CD4-positive, alpha-beta T cell treated with Interleukin-15 for 4 hours (primary cell): ENCODE data around the gene SDCBP2.

Source experiments
- DNase-seq: peaks from one replicate; pipeline ENCODE4 v3.0.0-alpha.2; 2020; ENCODE audit warnings: low spot score

Gene SDCBP2

GRCh38 chr20:1296117-1296610 lies 32.8 kb downstream of the SDCBP2 start:
- DNase-seq = no peak

- no peak for DNase-seq
Observed at GRCh38 chr20:1295276-1295930, 33.5 kb downstream of the SDCBP2 start.

- no peak for DNase-seq
Observed at GRCh38 chr20:1294497-1294896, 34.4 kb downstream of the SDCBP2 start.

- no peak for DNase-seq
Observed at GRCh38 chr20:1293641-1294379, 35.1 kb downstream of the SDCBP2 start.

GRCh38 chr20:1292620-1293019 lies 36.3 kb downstream of the SDCBP2 start:
- DNase-seq = no peak

GRCh38 chr20:1291191-1291741 lies 37.7 kb downstream of the SDCBP2 start:
- no peak for DNase-seq

- no peak for DNase-seq
Observed at GRCh38 chr20:1287787-1288569, 41.0 kb downstream of the SDCBP2 start.

- DNase-seq = no peak
Observed at GRCh38 chr20:1287306-1287705, 41.6 kb downstream of the SDCBP2 start.

GRCh38 chr20:1286267-1287024 lies 42.5 kb downstream of the SDCBP2 start:
- peak; percentile 31 for DNase-seq

- no peak for DNase-seq
Observed at GRCh38 chr20:1283522-1284510, 45.1 kb downstream of the SDCBP2 start.

GRCh38 chr20:1282966-1283365 lies 46.0 kb downstream of the SDCBP2 start:
- no peak for DNase-seq

- DNase-seq = no peak
Observed at GRCh38 chr20:1281279-1282057, 47.5 kb downstream of the SDCBP2 start.

GRCh38 chr20:1280195-1281102 lies 48.5 kb downstream of the SDCBP2 start:
- DNase-seq = no peak

GRCh38 chr20:1278993-1279392 lies 49.9 kb downstream of the SDCBP2 start:
- no peak for DNase-seq

- DNase-seq = no peak
Observed at GRCh38 chr20:1277529-1278322, 51.2 kb downstream of the SDCBP2 start.

GRCh38 chr20:1275919-1276318 lies 53.0 kb downstream of the SDCBP2 start:
- DNase-seq = no peak

GRCh38 chr20:1274485-1275311 lies 54.2 kb downstream of the SDCBP2 start:
- no peak for DNase-seq
